Measurements from ENCODE around the gene HS6ST1.
A peak's percentile ranks its signal among the peaks of the same experiment; 100 is the strongest.

The HS6ST1 gene

DNA sequence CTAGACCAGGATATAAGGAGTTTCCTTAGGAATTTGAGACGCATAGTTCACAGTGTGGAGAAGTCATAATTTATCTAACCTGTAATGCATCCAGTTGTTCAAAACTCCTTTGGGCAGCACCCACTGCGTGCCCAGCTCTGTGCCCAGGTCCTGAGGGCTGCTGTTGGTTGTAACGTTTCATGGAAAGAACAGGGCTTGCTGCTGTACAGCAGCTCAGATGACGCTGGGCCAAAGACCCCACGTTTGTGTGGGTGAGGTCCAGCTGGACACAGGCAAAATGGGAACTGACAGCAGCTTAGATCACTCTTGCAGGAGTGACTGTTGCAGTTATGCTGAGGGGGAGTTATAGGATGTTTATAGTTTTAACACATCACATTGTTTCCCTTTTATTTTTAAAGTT is 30.0 kb upstream of the HS6ST1 start:
- TF ChIP-seq, protein P1, sequence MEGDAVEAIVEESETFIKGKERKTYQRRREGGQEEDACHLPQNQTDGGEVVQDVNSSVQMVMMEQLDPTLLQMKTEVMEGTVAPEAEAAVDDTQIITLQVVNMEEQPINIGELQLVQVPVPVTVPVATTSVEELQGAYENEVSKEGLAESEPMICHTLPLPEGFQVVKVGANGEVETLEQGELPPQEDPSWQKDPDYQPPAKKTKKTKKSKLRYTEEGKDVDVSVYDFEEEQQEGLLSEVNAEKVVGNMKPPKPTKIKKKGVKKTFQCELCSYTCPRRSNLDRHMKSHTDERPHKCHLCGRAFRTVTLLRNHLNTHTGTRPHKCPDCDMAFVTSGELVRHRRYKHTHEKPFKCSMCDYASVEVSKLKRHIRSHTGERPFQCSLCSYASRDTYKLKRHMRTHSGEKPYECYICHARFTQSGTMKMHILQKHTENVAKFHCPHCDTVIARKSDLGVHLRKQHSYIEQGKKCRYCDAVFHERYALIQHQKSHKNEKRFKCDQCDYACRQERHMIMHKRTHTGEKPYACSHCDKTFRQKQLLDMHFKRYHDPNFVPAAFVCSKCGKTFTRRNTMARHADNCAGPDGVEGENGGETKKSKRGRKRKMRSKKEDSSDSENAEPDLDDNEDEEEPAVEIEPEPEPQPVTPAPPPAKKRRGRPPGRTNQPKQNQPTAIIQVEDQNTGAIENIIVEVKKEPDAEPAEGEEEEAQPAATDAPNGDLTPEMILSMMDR (IDR thresholded peaks at IDR 0.05; ENCODE audit: low read length, missing control alignments): no peak
- no peak overlapping the region for H3K4me3 ChIP-seq (replicated peaks; ENCODE audit: low read depth, low read length)
- peak; percentile 9 for DNase-seq (ENCODE audit: low read depth)

DNA sequence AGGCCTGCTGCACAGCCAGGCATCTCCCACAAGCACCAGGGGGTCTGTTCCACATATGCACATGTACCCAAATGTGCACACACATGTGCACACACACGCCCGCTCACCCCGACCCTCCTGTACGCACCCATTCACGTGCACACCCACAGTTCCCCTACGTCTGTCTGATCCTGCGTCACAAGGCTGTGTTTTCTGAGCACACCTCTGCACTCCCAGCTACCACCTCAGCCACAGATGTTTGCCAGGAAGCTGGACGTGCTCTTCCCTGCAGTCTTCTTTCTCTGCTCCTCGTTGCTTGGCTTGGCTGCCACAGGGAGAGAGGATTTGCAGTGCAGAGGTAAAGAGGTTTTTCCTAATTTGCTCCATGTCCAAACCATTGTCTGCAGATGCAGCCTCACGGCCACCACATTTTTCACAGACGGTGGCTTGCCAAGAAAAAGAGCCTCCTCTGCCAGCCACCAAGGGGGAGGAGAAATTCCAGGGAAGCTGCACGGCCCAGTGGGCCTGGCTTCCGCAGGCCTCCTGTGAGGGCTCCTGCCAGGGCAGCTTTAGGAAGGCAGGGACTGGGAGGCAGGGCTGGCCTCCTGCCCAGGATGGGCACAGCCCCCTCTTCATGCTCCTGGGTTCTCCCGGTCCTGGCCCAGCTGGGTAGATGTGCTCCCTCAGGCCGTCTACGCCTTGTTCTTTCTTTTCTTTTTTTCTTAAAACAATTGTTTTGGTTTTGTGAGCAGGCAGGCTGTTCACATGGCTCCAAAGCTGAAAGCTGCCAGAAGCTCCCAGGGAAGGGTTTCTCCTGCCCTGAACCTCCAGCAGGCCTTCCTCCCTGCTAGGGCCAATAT is 29.3 kb upstream of the HS6ST1 start:
- DNase-seq (ENCODE audit: low read depth): peak; percentile 89
- TF ChIP-seq, protein P1 (IDR thresholded peaks at IDR 0.05; ENCODE audit: low read length, missing control alignments): no peak
- H3K4me3 ChIP-seq (replicated peaks; ENCODE audit: low read depth, low read length): no peak overlapping the region

DNA sequence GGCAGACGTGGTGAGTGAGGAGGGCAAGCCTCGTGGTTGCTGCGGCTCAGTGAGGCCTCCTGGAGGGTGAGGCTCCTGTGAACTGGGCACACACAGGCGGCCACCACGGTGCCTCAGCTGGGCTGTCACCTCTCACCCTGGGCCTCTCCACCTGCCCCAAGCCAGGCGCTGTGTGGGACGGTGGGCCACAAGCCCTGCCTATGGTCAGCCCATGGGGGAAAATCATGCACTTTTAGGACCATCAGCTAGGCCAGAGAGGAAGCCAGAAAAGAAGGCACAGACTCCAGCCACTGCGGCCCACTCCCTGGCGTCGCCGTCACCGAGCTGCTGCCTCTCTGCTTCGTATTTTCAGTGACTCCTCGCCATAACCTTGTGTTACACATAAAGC is 28.5 kb upstream of the HS6ST1 start:
- TF ChIP-seq, protein P1 (IDR thresholded peaks at IDR 0.05; ENCODE audit: low read length, missing control alignments): no peak
- no peak for DNase-seq (ENCODE audit: low read depth)
- H3K4me3 ChIP-seq (replicated peaks; ENCODE audit: low read depth, low read length): no peak overlapping the region

DNA sequence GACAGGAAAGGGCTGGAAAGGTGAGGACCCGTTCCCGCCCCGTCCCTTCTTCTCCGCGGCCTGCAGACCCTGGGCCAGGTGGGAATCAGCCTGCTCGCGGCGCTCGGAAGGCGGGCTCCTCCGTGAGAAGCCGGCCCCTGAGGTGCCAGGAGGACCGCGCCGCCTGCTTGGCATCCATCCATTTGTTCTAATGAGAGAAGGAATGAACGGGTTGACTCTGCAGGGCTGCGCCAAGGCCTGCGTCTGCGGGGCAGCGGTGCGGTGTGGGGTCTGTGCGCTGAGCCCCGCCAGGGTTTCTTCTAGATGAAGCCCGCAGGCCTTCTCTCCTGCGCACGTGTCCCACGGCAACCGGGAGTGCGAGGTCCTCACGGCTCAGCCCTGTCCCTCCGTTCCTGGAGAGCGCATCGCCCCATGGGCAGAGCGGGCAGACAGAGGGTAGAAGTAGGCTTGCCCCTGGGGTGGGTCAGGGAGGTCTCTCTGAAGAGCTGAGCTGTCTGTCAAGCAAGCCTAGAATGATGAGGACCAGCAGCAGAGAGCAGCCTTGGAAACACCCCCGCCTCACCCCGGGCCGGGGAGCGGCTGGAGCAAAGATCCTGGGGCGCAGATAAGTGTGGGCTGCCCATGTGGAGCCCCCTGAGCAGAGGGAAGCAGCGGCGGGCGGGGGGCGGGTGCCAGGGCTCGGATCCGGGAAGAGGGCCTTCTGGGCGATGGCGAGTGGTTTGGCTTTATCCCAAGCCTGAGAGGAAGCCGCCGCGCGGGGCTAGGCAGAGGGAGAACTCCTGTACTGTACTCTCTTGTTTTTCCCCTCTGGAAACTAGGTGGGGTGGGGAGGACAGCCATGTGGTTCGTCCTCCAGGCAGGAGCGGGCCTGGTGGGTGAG is 27.9 kb upstream of the HS6ST1 start:
- TF ChIP-seq, protein P1 (IDR thresholded peaks at IDR 0.05; ENCODE audit: low read length, missing control alignments): no peak

DNA sequence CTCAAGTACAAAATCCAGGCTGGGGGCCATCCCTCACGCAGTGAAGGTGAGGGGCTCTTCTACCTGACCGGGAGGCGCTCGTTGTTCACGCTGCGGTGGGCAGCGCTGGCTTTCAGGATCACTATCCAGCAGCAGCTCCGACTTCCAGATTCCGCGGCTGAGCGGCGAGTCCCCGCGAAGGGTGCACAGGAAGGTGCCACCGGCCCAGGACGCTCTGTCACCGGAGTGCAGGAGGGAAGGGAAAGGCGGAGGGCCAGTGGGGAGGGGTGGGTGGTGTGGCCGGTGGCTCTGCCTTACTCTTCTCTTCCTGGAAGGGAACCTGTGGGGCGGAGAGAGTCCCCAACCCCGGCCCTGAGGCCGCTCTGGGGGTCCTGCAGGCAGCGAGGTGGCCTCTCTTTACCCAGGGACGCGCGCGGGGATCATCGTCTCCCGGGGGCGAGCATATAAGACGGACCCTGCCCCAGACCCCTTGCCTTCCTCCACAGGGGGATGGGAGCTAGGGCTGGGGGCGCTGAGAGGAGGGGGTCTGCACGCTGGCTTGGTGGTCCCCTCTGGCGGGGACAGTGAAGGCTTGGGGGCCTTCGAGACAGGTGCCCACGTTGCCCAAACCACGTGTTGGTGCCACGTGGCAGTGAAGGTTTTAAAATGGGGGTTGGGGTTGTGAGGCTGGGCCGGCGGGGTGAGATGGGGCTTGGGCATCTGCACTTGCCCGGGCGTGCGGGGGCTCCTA is 26.9 kb upstream of the HS6ST1 start:
- no peak for DNase-seq (ENCODE audit: low read depth)
- TF ChIP-seq, protein P1 (IDR thresholded peaks at IDR 0.05; ENCODE audit: low read length, missing control alignments): no peak
- no peak overlapping the region for H3K4me3 ChIP-seq (replicated peaks; ENCODE audit: low read depth, low read length)

More for the DNA sequence above, 27.9 kb upstream of the HS6ST1 start:
- no peak overlapping the region for H3K4me3 ChIP-seq (replicated peaks; ENCODE audit: low read depth, low read length)
- no peak for DNase-seq (ENCODE audit: low read depth)

DNA sequence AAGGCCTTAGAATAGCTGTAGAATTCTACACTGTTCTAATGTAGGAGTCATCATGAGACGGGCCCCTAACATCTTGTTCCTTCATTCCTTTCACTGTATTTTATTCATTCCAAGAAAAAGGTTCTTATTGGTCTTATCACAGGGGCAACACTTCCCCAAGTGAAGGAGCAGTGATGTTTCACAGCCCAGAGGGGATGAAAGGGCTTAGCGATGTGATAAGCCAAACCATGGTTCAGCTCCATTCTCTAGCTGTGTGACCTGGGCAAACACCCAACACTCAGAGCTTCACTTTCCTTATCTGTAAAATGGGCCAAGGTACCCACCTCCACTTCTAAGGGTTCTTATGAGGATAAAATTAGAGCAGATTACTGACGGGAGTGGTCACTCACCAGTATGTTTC is 25.4 kb upstream of the HS6ST1 start:
- H3K4me3 ChIP-seq (replicated peaks; ENCODE audit: low read depth, low read length): no peak overlapping the region
- DNase-seq (ENCODE audit: low read depth): no peak
- TF ChIP-seq, protein P1 (IDR thresholded peaks at IDR 0.05; ENCODE audit: low read length, missing control alignments): no peak

All from fibroblast of pulmonary artery (primary cell).